ENCODE results near the gene JPT1.

JPT1 gene

DNA sequence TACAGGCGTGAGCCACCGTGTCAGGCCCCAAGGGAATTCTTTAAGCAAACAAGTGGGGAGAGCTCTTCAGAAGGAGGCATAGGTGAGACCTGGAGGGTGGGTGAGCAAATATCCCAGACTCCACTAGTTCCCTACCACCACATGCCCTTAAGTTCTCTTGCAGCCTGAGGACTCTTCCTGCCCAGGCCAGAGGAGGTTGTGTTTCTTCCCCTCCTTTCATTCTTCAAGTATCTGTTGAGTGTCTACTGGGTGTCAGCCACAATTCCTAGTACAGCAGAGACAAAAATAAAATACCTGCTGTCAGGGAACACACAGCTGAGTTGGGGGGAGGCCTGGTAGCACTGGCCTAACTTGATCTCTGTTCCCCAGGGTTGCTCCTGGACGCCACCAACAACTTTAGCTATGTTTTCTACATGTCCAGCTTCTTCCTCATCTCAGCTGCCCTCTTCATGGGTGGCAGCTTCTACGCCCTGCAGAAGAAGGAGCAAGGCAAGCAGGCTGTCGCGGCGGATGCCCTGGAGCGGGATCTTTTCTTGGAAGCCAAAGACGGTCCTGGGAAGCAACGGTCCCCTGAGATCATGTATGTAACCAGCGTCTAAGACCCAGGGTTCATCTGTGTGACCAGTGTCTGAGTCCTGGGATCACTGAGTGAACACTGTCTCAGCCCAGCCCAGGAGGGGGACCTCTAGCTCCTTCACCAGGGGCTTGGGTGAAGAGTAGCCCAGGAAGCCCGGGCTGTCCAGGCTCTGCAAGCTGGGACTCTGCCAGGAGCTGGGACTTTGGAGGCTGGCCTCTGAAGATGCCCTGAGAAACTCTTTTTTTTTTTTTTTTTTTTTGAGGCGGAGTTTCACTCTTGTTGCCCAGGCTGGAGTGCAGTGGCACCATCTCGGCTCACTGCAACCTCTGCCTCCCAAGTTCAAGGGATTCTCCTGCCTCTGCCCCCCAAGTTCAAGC lies 50.4 kb downstream of the JPT1 start:
- TF ChIP-seq, protein P1, sequence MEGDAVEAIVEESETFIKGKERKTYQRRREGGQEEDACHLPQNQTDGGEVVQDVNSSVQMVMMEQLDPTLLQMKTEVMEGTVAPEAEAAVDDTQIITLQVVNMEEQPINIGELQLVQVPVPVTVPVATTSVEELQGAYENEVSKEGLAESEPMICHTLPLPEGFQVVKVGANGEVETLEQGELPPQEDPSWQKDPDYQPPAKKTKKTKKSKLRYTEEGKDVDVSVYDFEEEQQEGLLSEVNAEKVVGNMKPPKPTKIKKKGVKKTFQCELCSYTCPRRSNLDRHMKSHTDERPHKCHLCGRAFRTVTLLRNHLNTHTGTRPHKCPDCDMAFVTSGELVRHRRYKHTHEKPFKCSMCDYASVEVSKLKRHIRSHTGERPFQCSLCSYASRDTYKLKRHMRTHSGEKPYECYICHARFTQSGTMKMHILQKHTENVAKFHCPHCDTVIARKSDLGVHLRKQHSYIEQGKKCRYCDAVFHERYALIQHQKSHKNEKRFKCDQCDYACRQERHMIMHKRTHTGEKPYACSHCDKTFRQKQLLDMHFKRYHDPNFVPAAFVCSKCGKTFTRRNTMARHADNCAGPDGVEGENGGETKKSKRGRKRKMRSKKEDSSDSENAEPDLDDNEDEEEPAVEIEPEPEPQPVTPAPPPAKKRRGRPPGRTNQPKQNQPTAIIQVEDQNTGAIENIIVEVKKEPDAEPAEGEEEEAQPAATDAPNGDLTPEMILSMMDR (conservative IDR thresholded peaks at IDR 0.05; ENCODE audit: low read depth, low read length): no peak
- Histone ChIP-seq H3K27ac (no peak overlapping the region), H3K79me2 (ENCODE audit: insufficient read depth, low read depth) (no peaks in the 10 kb centered on the region), H3K4me3 (IDR thresholded peaks at IDR 0.05; ENCODE audit: insufficient read depth, low read depth, low read length) (no peak overlapping the region), H3K4me2 (no peak overlapping the region), H2AFZ (ENCODE audit: low read depth) (no peak overlapping the region), H3K9ac (no peak overlapping the region), H3K27me3 (ENCODE audit: insufficient read depth, low read depth) (peaks cover 7% of the 10 kb centered on the region; the same call in 1 of the 2 replicates), H3K36me3 (ENCODE audit: insufficient read depth) (no peaks in the 10 kb centered on the region), H4K20me1 (ENCODE audit: insufficient read depth) (no peaks in the 10 kb centered on the region), H3K4me1 (ENCODE audit: low read depth, poor library complexity, severe bottlenecking) (peaks cover 9% of the 10 kb centered on the region)

DNA sequence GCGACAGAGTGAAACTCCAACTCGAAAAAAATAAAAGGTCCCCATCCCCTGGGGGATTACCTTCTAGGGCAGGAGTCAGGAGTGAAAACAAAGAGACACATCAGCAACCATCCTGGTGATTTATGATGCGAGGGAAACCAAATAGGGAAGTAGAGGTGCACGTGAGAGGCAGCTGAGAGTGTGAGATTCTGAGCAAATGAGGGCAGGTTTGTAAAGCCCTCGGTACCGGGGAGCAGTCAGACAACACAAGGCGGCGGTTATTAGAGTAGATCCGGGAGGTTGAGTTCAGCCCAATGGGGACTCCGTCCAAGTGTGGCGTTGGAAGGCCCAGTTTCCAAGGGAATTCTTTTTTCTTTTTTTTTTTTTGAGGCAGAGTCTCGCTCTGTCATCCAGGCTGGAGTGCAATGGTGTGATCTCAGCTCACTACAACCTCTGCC lies 51.9 kb downstream of the JPT1 start:
- peaks cover 7% of the 10 kb centered on the region for H3K27me3 ChIP-seq (ENCODE audit: insufficient read depth, low read depth)
- no peak overlapping the region for H2AFZ ChIP-seq (ENCODE audit: low read depth)
- no peak overlapping the region for H3K27ac ChIP-seq
- no peaks in the 10 kb centered on the region for H3K36me3 ChIP-seq (ENCODE audit: insufficient read depth)
- H3K4me3 ChIP-seq (IDR thresholded peaks at IDR 0.05; ENCODE audit: insufficient read depth, low read depth, low read length): no peak overlapping the region
- H3K9ac ChIP-seq: no peak overlapping the region
- TF ChIP-seq, protein P1 (conservative IDR thresholded peaks at IDR 0.05; ENCODE audit: low read depth, low read length): no peak
- H3K4me1 ChIP-seq (ENCODE audit: low read depth, poor library complexity, severe bottlenecking): peaks cover 8% of the 10 kb centered on the region
- H3K79me2 ChIP-seq (ENCODE audit: insufficient read depth, low read depth): no peaks in the 10 kb centered on the region
- H4K20me1 ChIP-seq (ENCODE audit: insufficient read depth): no peaks in the 10 kb centered on the region
- H3K4me2 ChIP-seq: no peak overlapping the region

DNA sequence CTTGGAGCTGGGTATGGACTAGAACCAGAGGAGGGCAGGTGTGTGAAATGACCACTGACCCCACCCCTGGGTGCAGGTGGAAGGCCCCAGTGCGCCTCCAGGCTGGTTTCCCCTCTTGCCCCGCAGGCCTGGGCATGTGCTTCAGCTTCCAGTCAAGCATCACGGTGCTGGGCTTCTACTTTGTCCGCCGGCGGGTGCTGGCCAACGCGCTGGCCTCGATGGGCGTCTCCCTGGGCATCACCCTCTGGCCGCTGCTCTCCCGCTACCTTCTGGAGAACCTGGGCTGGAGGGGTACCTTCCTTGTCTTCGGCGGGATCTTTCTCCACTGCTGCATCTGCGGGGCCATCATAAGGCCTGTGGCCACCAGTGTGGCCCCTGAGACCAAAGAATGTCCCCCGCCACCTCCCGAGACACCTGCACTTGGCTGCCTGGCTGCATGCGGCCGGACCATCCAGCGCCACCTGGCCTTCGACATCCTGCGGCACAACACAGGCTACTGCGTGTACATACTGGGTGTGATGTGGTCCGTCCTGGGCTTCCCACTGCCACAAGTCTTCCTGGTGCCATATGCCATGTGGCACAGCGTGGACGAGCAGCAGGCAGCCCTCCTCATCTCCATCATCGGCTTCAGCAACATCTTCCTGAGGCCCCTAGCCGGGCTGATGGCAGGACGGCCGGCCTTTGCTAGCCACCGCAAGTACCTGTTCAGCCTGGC lies 54.3 kb downstream of the JPT1 start:
- H3K9ac ChIP-seq: no peak overlapping the region
- H3K4me2 ChIP-seq: no peak overlapping the region
- no peaks in the 10 kb centered on the region for H3K36me3 ChIP-seq (ENCODE audit: insufficient read depth)
- H3K4me3 ChIP-seq (IDR thresholded peaks at IDR 0.05; ENCODE audit: insufficient read depth, low read depth, low read length): no peak overlapping the region
- no peaks in the 10 kb centered on the region for H3K79me2 ChIP-seq (ENCODE audit: insufficient read depth, low read depth)
- no peak overlapping the region for H2AFZ ChIP-seq (ENCODE audit: low read depth)
- no peaks in the 10 kb centered on the region for H3K4me1 ChIP-seq (ENCODE audit: low read depth, poor library complexity, severe bottlenecking)
- TF ChIP-seq, protein P1 (conservative IDR thresholded peaks at IDR 0.05; ENCODE audit: low read depth, low read length): no peak
- no peak overlapping the region for H3K27ac ChIP-seq
- H4K20me1 ChIP-seq (ENCODE audit: insufficient read depth): no peaks in the 10 kb centered on the region
- H3K27me3 ChIP-seq (ENCODE audit: insufficient read depth, low read depth): peaks cover 4% of the 10 kb centered on the region

DNA sequence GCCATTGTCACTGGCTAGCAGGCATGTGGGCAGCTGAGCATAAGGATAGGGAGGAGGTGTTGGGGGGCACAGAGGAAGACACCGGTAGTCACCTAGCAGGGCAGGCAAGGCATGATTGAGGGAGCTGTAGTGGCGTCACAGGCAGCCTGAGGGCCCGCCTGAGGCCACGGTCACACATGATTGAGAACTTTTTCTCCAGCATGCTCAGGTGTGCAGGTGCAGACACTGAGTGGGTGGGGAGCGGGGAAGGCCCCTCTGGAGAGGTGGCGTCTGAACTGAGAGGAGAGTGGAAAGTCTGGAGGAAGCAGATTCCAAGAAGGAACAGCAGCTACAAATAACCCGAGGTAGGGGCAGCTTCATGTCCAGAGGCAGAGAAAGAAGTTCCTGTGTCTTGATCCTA lies 55.5 kb downstream of the JPT1 start:
- no peak overlapping the region for H3K27ac ChIP-seq
- TF ChIP-seq, protein P1 (conservative IDR thresholded peaks at IDR 0.05; ENCODE audit: low read depth, low read length): no peak
- H3K36me3 ChIP-seq (ENCODE audit: insufficient read depth): no peaks in the 10 kb centered on the region
- H3K9ac ChIP-seq: no peak overlapping the region
- no peaks in the 10 kb centered on the region for H3K79me2 ChIP-seq (ENCODE audit: insufficient read depth, low read depth)
- no peak overlapping the region for H3K4me2 ChIP-seq
- no peak overlapping the region for H2AFZ ChIP-seq (ENCODE audit: low read depth)
- H4K20me1 ChIP-seq (ENCODE audit: insufficient read depth): no peaks in the 10 kb centered on the region
- H3K27me3 ChIP-seq (ENCODE audit: insufficient read depth, low read depth): peaks cover 4% of the 10 kb centered on the region
- H3K4me1 ChIP-seq (ENCODE audit: low read depth, poor library complexity, severe bottlenecking): no peaks in the 10 kb centered on the region
- no peak overlapping the region for H3K4me3 ChIP-seq (IDR thresholded peaks at IDR 0.05; ENCODE audit: insufficient read depth, low read depth, low read length)
